Neuronal stem cell (in vitro differentiated cells): Measurements from ENCODE around the gene YIPF4.

Experiments
- DNase-seq: peaks from one replicate; pipeline ENCODE4 v3.0.0-alpha.2; 2013; ENCODE audit warnings: low spot score
- H2AFZ ChIP-seq: one replicate; pipeline ENCODE4 v1.6.1; 2013; ENCODE audit warnings: mild to moderate bottlenecking, low read length, inconsistent platforms
- H2AK5ac ChIP-seq: 2 replicates; pipeline ENCODE4 v1.6.1; 2013; ENCODE audit warnings: low read depth, mild to moderate bottlenecking, inconsistent platforms, low read length, moderate library complexity, mixed read lengths
- H2BK120ac ChIP-seq: 2 replicates; pipeline ENCODE4 v1.6.1; 2013; ENCODE audit warnings: low read depth, mild to moderate bottlenecking, inconsistent platforms, low read length, moderate library complexity, mixed read lengths
- H2BK12ac ChIP-seq: one replicate; pipeline ENCODE4 v1.6.1; 2013; ENCODE audit warnings: low read length, inconsistent platforms
- H2BK15ac ChIP-seq: 2 replicates; pipeline ENCODE4 v1.6.1; 2013; ENCODE audit warnings: mild to moderate bottlenecking, low read length, inconsistent platforms, mixed read lengths
- H2BK5ac ChIP-seq: one replicate; pipeline ENCODE4 v1.6.1; 2013; ENCODE audit warnings: inconsistent platforms, mild to moderate bottlenecking, low read length, moderate library complexity
- H3K14ac ChIP-seq: one replicate; pipeline ENCODE4 v1.6.1; 2013; ENCODE audit warnings: low read length, inconsistent platforms
- H3K18ac ChIP-seq: 2 replicates; pipeline ENCODE4 v1.6.1; 2013; ENCODE audit warnings: low read length, inconsistent platforms
- H3K23ac ChIP-seq: 2 replicates; pipeline ENCODE4 v1.6.1; 2013; ENCODE audit warnings: low read depth, mild to moderate bottlenecking, mixed read lengths, low read length, inconsistent platforms; ENCODE audit not compliant: poor library complexity
- H3K27ac ChIP-seq: replicated peaks from 3 replicates; pipeline ENCODE4 v1.5.1; 2013; ENCODE audit warnings: low read length, inconsistent platforms
- H3K27me3 ChIP-seq, 3 experiments: 2 replicates each; pipeline ENCODE4 v1.6.1; 2013; ENCODE audit warnings: low read length in 3 of 3, mild to moderate bottlenecking in 2 of 3, inconsistent platforms in 1 of 3, low read depth in 1 of 3, mixed read lengths in 1 of 3, moderate library complexity in 1 of 3; ENCODE audit not compliant: control insufficient read depth in 3 of 3, insufficient read depth in 3 of 3
- H3K36me3 ChIP-seq, 2 donors: replicated peaks in 1 of 2; 2 replicates each; pipeline ENCODE4 v1.6.1; 2013; ENCODE audit warnings: low read length in 2 of 2; ENCODE audit not compliant: control insufficient read depth in 2 of 2, insufficient read depth in 2 of 2
- H3K4ac ChIP-seq: 2 replicates; pipeline ENCODE4 v1.6.1; 2013; ENCODE audit warnings: inconsistent platforms, mild to moderate bottlenecking, low read length, moderate library complexity
- H3K4me1 ChIP-seq, 2 donors: 1 replicate in 1 of 2; 2 replicates in 1 of 2; pipeline ENCODE4 v1.6.1; 2013; ENCODE audit warnings: low read length in 2 of 2, low read depth in 1 of 2; ENCODE audit not compliant: control insufficient read depth in 2 of 2, insufficient read depth in 1 of 2
- H3K4me2 ChIP-seq: one replicate; pipeline ENCODE4 v1.6.1; 2013; ENCODE audit warnings: mild to moderate bottlenecking, low read length, inconsistent platforms; ENCODE audit not compliant: insufficient read depth, poor library complexity, severe bottlenecking
- H3K4me3 ChIP-seq, 2 donors: 2 replicates each; pipeline ENCODE4 v1.5.1; 2013; ENCODE audit warnings: low read length in 2 of 2, mild to moderate bottlenecking in 2 of 2, inconsistent platforms in 1 of 2, moderate library complexity in 1 of 2
- H3K79me1 ChIP-seq: one replicate; pipeline ENCODE4 v1.6.1; 2013; ENCODE audit warnings: low read depth, mild to moderate bottlenecking, inconsistent platforms, low read length, moderate library complexity
- H3K9ac ChIP-seq: one replicate; pipeline ENCODE4 v1.6.1; 2013; ENCODE audit warnings: mild to moderate bottlenecking, low read depth, low read length, inconsistent platforms; ENCODE audit not compliant: poor library complexity
- H3K9me3 ChIP-seq, 2 donors: replicated peaks in 1 of 2; 2 replicates each; pipeline versions ENCODE3 to v1.6.1; 2013; ENCODE audit warnings: low read length in 2 of 2, mild to moderate bottlenecking in 2 of 2, inconsistent platforms in 1 of 2, low read depth in 1 of 2, mixed read lengths in 1 of 2, moderate library complexity in 1 of 2; ENCODE audit not compliant: control insufficient read depth in 2 of 2, insufficient read depth in 1 of 2
- H4K8ac ChIP-seq: one replicate; pipeline ENCODE4 v1.6.1; 2013; ENCODE audit warnings: low read depth, mild to moderate bottlenecking, inconsistent platforms, low read length, moderate library complexity
- H4K91ac ChIP-seq: one replicate; pipeline ENCODE4 v1.6.1; 2013; ENCODE audit warnings: low read length, low read depth, mild to moderate bottlenecking, inconsistent platforms; ENCODE audit not compliant: poor library complexity
- WGBS, 2 donors: extraction: QIAGEN DNeasy Blood & Tissue Kit; methylation state at CpG; one replicate each; pipeline ENCODE4 v1.1.7; 2013; ENCODE audit warnings: missing lambda C conversion rate in 2 of 2, mixed read lengths in 1 of 2; ENCODE audit not compliant: insufficient read length in 2 of 2, insufficient replicate concordance in 1 of 2; ENCODE audit errors: extremely low coverage in 2 of 2; 5-methylcytosine and 5-hydroxymethylcytosine counted together

Gene YIPF4

DNA sequence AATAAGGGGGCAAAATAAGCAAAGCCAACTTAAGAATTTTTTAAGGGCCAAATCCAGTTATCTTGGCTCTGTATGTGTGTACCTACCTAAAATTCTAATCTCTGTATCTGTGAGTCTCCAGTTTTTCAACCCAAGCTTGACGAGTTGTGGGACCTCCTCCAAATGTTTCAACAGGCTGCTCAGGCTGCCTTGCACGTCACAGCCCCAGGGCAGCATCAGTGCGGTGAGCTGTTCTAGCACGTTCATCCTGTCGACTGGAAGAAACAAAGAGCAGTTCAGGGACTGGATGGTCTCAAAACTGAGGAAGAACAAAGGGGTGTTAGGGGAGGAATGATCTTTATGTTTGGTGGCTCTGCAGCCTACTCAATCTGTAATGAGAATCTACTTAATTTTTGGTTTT, 42.4 kb upstream of the YIPF4 start:
- Histone ChIP-seq H3K4me2 (no peak overlapping the region), H4K91ac (no peak overlapping the region), H2BK120ac (no peak overlapping the region), H3K14ac (no peak overlapping the region), H3K18ac (no peak overlapping the region), H3K4ac (no peak overlapping the region), H2BK15ac (no peak overlapping the region), H3K27ac (no peak overlapping the region), H4K8ac (no peak overlapping the region), H2BK12ac (no peak overlapping the region), H3K36me3 (no peaks in the 10 kb centered on the region), H3K23ac (no peak overlapping the region), H3K79me1 (no peaks in the 10 kb centered on the region), H2AK5ac (no peak overlapping the region), H3K9me3 (no peaks in the 10 kb centered on the region), H3K9ac (no peak overlapping the region), H2AFZ (no peak overlapping the region), H2BK5ac (no peak overlapping the region), H3K4me3 (no peak overlapping the region), H3K4me1 (peaks cover 0 to 12% of the 10 kb centered on the region in 2 donors), H3K27me3 (no peaks in the 10 kb centered on the region)
- no CpG with 5 or more reads among the region's 5 CpGs for WGBS, 2 donors
- no peak for DNase-seq

DNA sequence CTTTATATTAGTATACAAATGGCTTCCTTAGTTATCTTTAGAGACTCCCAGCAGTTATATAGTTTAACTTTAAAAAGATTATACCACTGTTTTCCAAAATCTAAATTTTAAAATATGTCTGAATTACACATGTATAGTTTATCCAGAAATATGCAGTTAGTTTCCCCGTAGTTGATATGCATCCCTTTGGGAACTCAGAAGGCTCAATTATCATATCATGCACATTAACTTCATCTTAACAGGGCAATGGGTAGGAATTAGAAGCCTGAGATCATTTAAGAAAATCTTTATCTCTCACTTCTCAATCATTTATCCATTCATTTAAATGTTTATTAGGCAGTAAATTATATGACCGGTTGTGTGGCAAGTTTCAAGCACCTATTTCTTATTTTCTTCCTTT, 40.2 kb upstream of the YIPF4 start:
- DNase-seq = no peak
- H2AFZ ChIP-seq = no peak overlapping the region
- peaks cover 0 to 12% of the 10 kb centered on the region in 2 donors for H3K4me1 ChIP-seq
- H3K9ac ChIP-seq = no peak overlapping the region
- H3K4ac ChIP-seq = no peak overlapping the region
- no CpG with 5 or more reads among the region's 2 CpGs for WGBS, 2 donors
- no peak overlapping the region for H4K8ac ChIP-seq
- no peak overlapping the region for H3K4me3 ChIP-seq
- H3K4me2 ChIP-seq = no peak overlapping the region
- no peaks in the 10 kb centered on the region for H3K27me3 ChIP-seq
- H3K79me1 ChIP-seq = no peaks in the 10 kb centered on the region
- no peak overlapping the region for H2AK5ac ChIP-seq
- H2BK5ac ChIP-seq = no peak overlapping the region
- no peak overlapping the region for H2BK12ac ChIP-seq
- no peak overlapping the region for H2BK15ac ChIP-seq
- no peak overlapping the region for H3K27ac ChIP-seq
- H4K91ac ChIP-seq = no peak overlapping the region
- H3K14ac ChIP-seq = no peak overlapping the region
- H3K9me3 ChIP-seq = no peaks in the 10 kb centered on the region
- H3K23ac ChIP-seq = no peak overlapping the region
- H3K36me3 ChIP-seq = no peaks in the 10 kb centered on the region
- no peak overlapping the region for H2BK120ac ChIP-seq
- H3K18ac ChIP-seq = no peak overlapping the region

DNA sequence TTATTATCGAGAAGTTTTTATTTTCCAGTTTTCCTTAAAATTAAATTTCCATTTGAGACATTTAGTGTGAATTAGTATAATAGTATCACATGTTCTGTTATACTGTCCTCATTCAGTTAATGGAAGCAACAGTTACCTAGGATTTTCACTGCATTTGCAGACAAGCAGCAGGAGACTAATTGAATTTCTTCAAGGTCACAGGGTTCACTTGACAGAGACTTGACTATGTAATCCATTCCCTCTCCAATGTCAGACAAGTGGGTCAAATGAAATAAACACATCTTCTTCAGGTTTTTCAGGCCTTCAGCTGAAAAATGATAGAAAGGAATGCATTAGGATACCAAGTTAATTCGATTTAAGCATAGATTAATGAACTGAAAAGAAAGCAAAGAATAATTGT, 39.7 kb upstream of the YIPF4 start:
- DNase-seq = no peak
- no peak overlapping the region for H3K9ac ChIP-seq
- H3K23ac ChIP-seq = no peak overlapping the region
- H2AFZ ChIP-seq = no peak overlapping the region
- no peaks in the 10 kb centered on the region for H3K27me3 ChIP-seq
- H2AK5ac ChIP-seq = no peak overlapping the region
- H2BK15ac ChIP-seq = no peak overlapping the region
- no peak overlapping the region for H3K4ac ChIP-seq
- H3K9me3 ChIP-seq = no peaks in the 10 kb centered on the region
- H3K36me3 ChIP-seq = no peaks in the 10 kb centered on the region
- H2BK5ac ChIP-seq = no peak overlapping the region
- H3K14ac ChIP-seq = no peak overlapping the region
- peaks cover 0 to 12% of the 10 kb centered on the region in 2 donors for H3K4me1 ChIP-seq
- no peaks in the 10 kb centered on the region for H3K79me1 ChIP-seq
- no peak overlapping the region for H2BK120ac ChIP-seq
- H3K4me3 ChIP-seq = no peak overlapping the region
- H4K8ac ChIP-seq = no peak overlapping the region
- H3K4me2 ChIP-seq = no peak overlapping the region
- H2BK12ac ChIP-seq = no peak overlapping the region
- no peak overlapping the region for H3K27ac ChIP-seq
- H4K91ac ChIP-seq = no peak overlapping the region
- WGBS, 2 donors = no CpG with 5 or more reads among the region's 2 CpGs
- no peak overlapping the region for H3K18ac ChIP-seq

DNA sequence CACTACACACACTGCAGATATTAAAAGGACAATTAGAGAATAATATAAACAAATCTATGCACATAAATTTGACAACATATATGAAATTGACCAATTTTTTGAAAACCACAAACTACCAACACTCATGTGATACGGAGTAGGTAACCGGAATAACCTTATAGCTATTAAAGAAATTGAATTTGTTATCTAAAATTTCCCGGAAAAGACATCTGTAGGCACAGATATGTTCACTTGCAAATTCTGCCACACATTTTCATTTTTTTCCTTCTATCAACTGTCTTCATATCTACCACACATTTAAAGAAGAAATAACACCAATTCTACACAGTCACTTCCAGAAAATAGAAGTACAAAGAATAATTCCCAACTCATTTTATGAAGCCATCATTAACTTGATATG, 35.4 kb upstream of the YIPF4 start:
- H3K36me3 ChIP-seq = no peaks in the 10 kb centered on the region
- no peak overlapping the region for H3K4me3 ChIP-seq
- H3K9ac ChIP-seq = no peak overlapping the region
- no peaks in the 10 kb centered on the region for H3K27me3 ChIP-seq
- H3K4me1 ChIP-seq = peaks cover 0 to 12% of the 10 kb centered on the region in 2 donors
- no peak overlapping the region for H3K23ac ChIP-seq
- no peak overlapping the region for H2BK15ac ChIP-seq
- no peak overlapping the region for H3K18ac ChIP-seq
- DNase-seq = no peak
- no peak overlapping the region for H2BK5ac ChIP-seq
- H3K79me1 ChIP-seq = no peaks in the 10 kb centered on the region
- H3K9me3 ChIP-seq = no peaks in the 10 kb centered on the region
- H3K4me2 ChIP-seq = no peak overlapping the region
- no peak overlapping the region for H3K27ac ChIP-seq
- no peak overlapping the region for H2BK120ac ChIP-seq
- no peak overlapping the region for H2AFZ ChIP-seq
- no CpG with 5 or more reads among the region's 3 CpGs for WGBS, 2 donors
- no peak overlapping the region for H2BK12ac ChIP-seq
- H4K91ac ChIP-seq = no peak overlapping the region
- H3K14ac ChIP-seq = no peak overlapping the region
- no peak overlapping the region for H3K4ac ChIP-seq
- no peak overlapping the region for H2AK5ac ChIP-seq
- H4K8ac ChIP-seq = no peak overlapping the region
